Hepatocyte (in vitro differentiated cells): Measurements from ENCODE around the gene TSEN2. TPM values are rescaled to one million over a fixed set of nuclear protein-coding genes. Genes with fewer than 3 reads are reported as not detected.

Experiments
- DNase-seq: peaks from one replicate; pipeline ENCODE4 v3.0.0-alpha.2; 2016; ENCODE audit warnings: low spot score
- H2AFZ ChIP-seq: fragments of 200-600 bp; sonication (generic); 2 replicates; pipeline ENCODE4 v1.6.0; 2016; ENCODE audit warnings: antibody characterized with exemption, mild to moderate bottlenecking
- H3K27ac ChIP-seq: fragments of 200-600 bp; sonication (generic); 2 replicates; pipeline ENCODE4 v1.5.1; 2016; ENCODE audit warnings: mild to moderate bottlenecking
- H3K27me3 ChIP-seq: fragments of 200-600 bp; sonication (generic); 2 replicates; pipeline ENCODE4 v1.6.1; 2016
- H3K36me3 ChIP-seq: fragments of 200-600 bp; sonication (generic); replicated peaks from 2 replicates; pipeline ENCODE4 v1.5.1; 2016; ENCODE audit warnings: low read depth; ENCODE audit not compliant: insufficient read depth
- H3K4me1 ChIP-seq: fragments of 200-600 bp; sonication (generic); 2 replicates; pipeline ENCODE4 v1.5.1; 2016; ENCODE audit warnings: mild to moderate bottlenecking, moderate library complexity; ENCODE audit not compliant: insufficient read depth
- H3K4me2 ChIP-seq: fragments of 200-600 bp; sonication (generic); 2 replicates; pipeline ENCODE4 v1.6.0; 2016
- H3K4me3 ChIP-seq: fragments of 200-600 bp; sonication (generic); 2 replicates; pipeline ENCODE4 v1.5.1; 2016; ENCODE audit warnings: mild to moderate bottlenecking
- H3K79me2 ChIP-seq: fragments of 200-600 bp; sonication (generic); 2 replicates; pipeline ENCODE4 v1.6.0; 2017; ENCODE audit warnings: mild to moderate bottlenecking
- H3K9me2 ChIP-seq: fragments of 200-600 bp; sonication (generic); replicated peaks from 2 replicates; pipeline ENCODE4 v1.6.0; 2017; ENCODE audit warnings: mild to moderate bottlenecking; ENCODE audit not compliant: insufficient read depth
- H3K9me3 ChIP-seq: fragments of 200-600 bp; sonication (generic); 2 replicates; pipeline ENCODE4 v1.5.1; 2016; ENCODE audit warnings: low read depth, mild to moderate bottlenecking
- H4K20me1 ChIP-seq: fragments of 200-600 bp; sonication (generic); 2 replicates; pipeline ENCODE4 v1.6.0; 2016; ENCODE audit warnings: mild to moderate bottlenecking; ENCODE audit not compliant: insufficient read depth, poor library complexity, severe bottlenecking
- CTCF ChIP-seq: fragments of 200-600 bp; sonication (generic); IDR thresholded peaks from 2 replicates; pipeline ENCODE4 v1.5.1; 2016; ENCODE audit warnings: antibody characterized with exemption, mild to moderate bottlenecking; ENCODE audit not compliant: poor library complexity
- EZH2 ChIP-seq: fragments of 200-600 bp; sonication (generic); IDR thresholded peaks from 2 replicates; pipeline ENCODE4 v1.6.1; 2016; ENCODE audit warnings: antibody characterized with exemption, mild to moderate bottlenecking, borderline replicate concordance
- EZH2phosphoT487 ChIP-seq: fragments of 200-600 bp; sonication (generic); IDR thresholded peaks from one replicate; pipeline ENCODE4 v1.6.1; 2018; ENCODE audit warnings: antibody characterized with exemption, mild to moderate bottlenecking, low read depth, moderate library complexity; ENCODE audit not compliant: unreplicated experiment, severe bottlenecking
- WGBS: methylation state at CpG from one replicate; pipeline ENCODE4 v1.1.6; 2016; ENCODE audit warnings: low lambda C conversion rate; ENCODE audit errors: missing lambda C conversion rate; 5-methylcytosine and 5-hydroxymethylcytosine counted together
- polyA plus RNA-seq: library from polyadenylated mRNA; unstranded; fragments of >200 nt; fragmentation: Nextera tagmentation; extraction: Ambion mirVana; gene quantifications from 2 replicates; pipeline ENCODE4 v1.2.1, GENCODE V29; 2016
- total RNA-seq: library from RNA; depleted of rRNA; stranded (reverse); fragments of >200 nt; gene quantifications from 2 replicates; pipeline ENCODE4 v1.2.3, GENCODE V29; 2014

The TSEN2 gene
- total and polyA plus RNA-seq, 2 experiments from 2014 or later, result 9.6 to 17.8 TPM

GRCh38 chr3:12490547-12490946 lies 6.3 kb downstream of the TSEN2 start:
- 85% methylated on average over 3 of the region's 3 CpGs for WGBS
- Histone ChIP-seq H3K79me2 (peaks cover 15% of the 10 kb centered on the region), H3K4me2 (no peak overlapping the region), H2AFZ (no peak overlapping the region), H3K27ac (no peak overlapping the region), H3K4me3 (no peak overlapping the region), H3K4me1 (no peaks in the 10 kb centered on the region), H3K27me3 (no peaks in the 10 kb centered on the region), H3K9me2 (no peaks in the 10 kb centered on the region), H4K20me1 (no peaks in the 10 kb centered on the region), H3K36me3 (no peaks in the 10 kb centered on the region), H3K9me3 (no peaks in the 10 kb centered on the region)
- TF ChIP-seq CTCF (no peak), EZH2phosphoT487 (no peak), EZH2 (no peak)
- DNase-seq, result no peak

- no peaks in the 10 kb centered on the region for H3K36me3 ChIP-seq
- H2AFZ ChIP-seq, result no peak overlapping the region
- H3K4me3 ChIP-seq, result no peak overlapping the region
- no peak overlapping the region for H3K27ac ChIP-seq
- H3K9me2 ChIP-seq, result no peaks in the 10 kb centered on the region
- DNase-seq, result no peak
- H3K4me2 ChIP-seq, result no peak overlapping the region
- H3K9me3 ChIP-seq, result no peaks in the 10 kb centered on the region
- WGBS, result 90% methylated on average over 8 of the region's 8 CpGs
- no peak for TF ChIP-seq EZH2
- TF ChIP-seq CTCF, result no peak
- TF ChIP-seq EZH2phosphoT487, result no peak
- H3K79me2 ChIP-seq, result no peaks in the 10 kb centered on the region
- H3K27me3 ChIP-seq, result no peaks in the 10 kb centered on the region
- no peaks in the 10 kb centered on the region for H3K4me1 ChIP-seq
- no peaks in the 10 kb centered on the region for H4K20me1 ChIP-seq
These were observed 11.6 kb downstream of the TSEN2 start for GRCh38 chr3:12495749-12496452.

- Histone ChIP-seq H3K4me3 (no peak overlapping the region), H2AFZ (no peak overlapping the region), H4K20me1 (no peaks in the 10 kb centered on the region), H3K79me2 (no peaks in the 10 kb centered on the region), H3K27ac (no peak overlapping the region), H3K27me3 (no peaks in the 10 kb centered on the region), H3K9me3 (no peaks in the 10 kb centered on the region), H3K36me3 (no peaks in the 10 kb centered on the region), H3K4me1 (peaks cover 3% of the 10 kb centered on the region), H3K9me2 (no peaks in the 10 kb centered on the region), H3K4me2 (no peak overlapping the region)
- 97% methylated on average over 1 of the region's 1 CpG for WGBS
- DNase-seq, result no peak
- TF ChIP-seq EZH2 (no peak), EZH2phosphoT487 (no peak), CTCF (no peak)
These were observed 12.1 kb downstream of the TSEN2 start for GRCh38 chr3:12496453-12496761.
